Caco-2 (cell line): Measurements from ENCODE around the gene AP2A2. TPM values are rescaled to one million over a fixed set of nuclear protein-coding genes. Genes with fewer than 3 reads are reported as not detected.

Source experiments
- BruUV-seq: library from RNA; stranded (reverse); fragments of 400-500 nt; replicated peaks from 2 replicates; lab custom pipeline; 2021; lab: Mats Ljungman, UMichigan
- CTCF ChIA-PET: fragments of 300-600 bp; sonication (Branson Sonifier 250); formaldehyde crosslinking; loops from one replicate; lab custom pipeline; 2022; ENCODE audit warnings: antibody characterized with exemption; lab: Charles Lee
- POLR2A ChIA-PET: fragments of 300-600 bp; sonication (Branson Sonifier 250); formaldehyde crosslinking; loops from one replicate; lab custom pipeline; 2022; ENCODE audit warnings: antibody characterized with exemption; lab: Charles Lee
- DNase-seq, 2 experiments: peaks; one replicate each; pipeline versions ENCODE4 v3.0.0 to v3.0.0-alpha.2; 2020 to 2022
- H3K27me3 ChIP-seq: replicated peaks from 2 replicates; pipeline ENCODE4 v1.6.0; 2011; ENCODE audit warnings: low read length; ENCODE audit not compliant: control insufficient read depth, insufficient read depth
- H3K36me3 ChIP-seq: 2 replicates; pipeline ENCODE4 v1.5.1; 2011; ENCODE audit warnings: low read length; ENCODE audit not compliant: control insufficient read depth, insufficient read depth
- H3K4me1 ChIP-seq: fragments of 250-450 bp; sonication (Bioruptor Pico); 2 replicates; pipeline ENCODE4 v1.5.1; 2020; ENCODE audit warnings: mild to moderate bottlenecking
- H3K4me3 ChIP-seq: 2 replicates; pipeline ENCODE4 v1.5.1; 2011; ENCODE audit warnings: low read depth, mild to moderate bottlenecking, control low read depth, low read length
- H3K9me3 ChIP-seq: fragments of 250-450 bp; sonication (Bioruptor Pico); 2 replicates; pipeline ENCODE4 v1.5.1; 2020; ENCODE audit warnings: mild to moderate bottlenecking, moderate library complexity
- H3K27ac Mint-ChIP-seq: one replicate; pipeline ENCODE4 v1.8.0; 2022; ENCODE audit warnings: mixed read lengths; ENCODE audit not compliant: unreplicated experiment
- H3K27me3 Mint-ChIP-seq: one replicate; pipeline ENCODE4 v1.8.0; 2022; ENCODE audit warnings: mixed read lengths; ENCODE audit not compliant: insufficient read depth, unreplicated experiment
- H3K36me3 Mint-ChIP-seq: one replicate; pipeline ENCODE4 v1.8.0; 2022; ENCODE audit warnings: mild to moderate bottlenecking, mixed read lengths; ENCODE audit not compliant: insufficient read depth, unreplicated experiment
- H3K4me1 Mint-ChIP-seq: one replicate; pipeline ENCODE4 v1.8.0; 2022; ENCODE audit warnings: low read depth, mixed read lengths; ENCODE audit not compliant: unreplicated experiment
- H3K4me3 Mint-ChIP-seq: one replicate; pipeline ENCODE4 v1.8.0; 2022; ENCODE audit warnings: mild to moderate bottlenecking, moderate library complexity, mixed read lengths; ENCODE audit not compliant: unreplicated experiment
- H3K9me3 Mint-ChIP-seq: one replicate; pipeline ENCODE4 v1.8.0; 2022; ENCODE audit warnings: mixed read lengths; ENCODE audit not compliant: unreplicated experiment
- intact Hi-C: fragments of 100-400 bp; cut with micrococcal nuclease; formaldehyde crosslinking; loops from one replicate; pipeline ENCODE4 v1.10.0; 2022; ENCODE audit not compliant: unreplicated experiment
- total RNA-seq: library from RNA; stranded (reverse); gene quantifications from 2 replicates; pipeline ENCODE4 v1.2.3, GENCODE V29; 2022
- TF ChIP-seq, protein P1 (sequence below), 2 experiments: fragments of 200-600 bp in 1 of 2; IDR thresholded peaks; 1 replicate in 1 of 2; 2 replicates in 1 of 2; pipeline versions ENCODE4 v1.5.1 to v1.8.0; 2011 to 2022; ENCODE audit warnings: antibody characterized with exemption in 1 of 2, control low read depth in 1 of 2, inconsistent platforms in 1 of 2, low read depth in 1 of 2, low read length in 1 of 2, mild to moderate bottlenecking in 1 of 2, moderate library complexity in 1 of 2; ENCODE audit not compliant: insufficient read depth in 1 of 2, severe bottlenecking in 1 of 2, unreplicated experiment in 1 of 2

Gene AP2A2
- total RNA-seq, 1 experiment from 2014 or later = 130 TPM

DNA sequence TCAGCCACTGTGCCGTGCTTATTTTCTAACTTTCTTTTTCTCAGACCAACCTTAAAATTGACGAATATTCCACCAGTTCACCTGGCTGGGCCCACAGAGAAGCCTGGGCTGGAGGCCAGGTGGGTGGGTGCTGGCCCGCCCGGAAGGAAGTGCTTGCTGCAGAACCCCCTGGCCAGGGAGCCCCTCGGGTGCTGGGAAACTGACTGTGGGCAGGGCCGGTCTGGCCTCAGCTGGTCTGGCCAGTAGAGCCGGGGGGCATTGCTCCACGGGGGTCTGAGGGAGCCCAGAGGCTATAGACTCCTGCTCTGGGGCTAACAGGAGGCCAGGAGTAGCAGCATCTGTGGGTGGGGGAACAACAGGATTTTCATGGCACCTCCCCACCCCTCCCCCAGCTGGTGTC, 8.2 kb upstream of the AP2A2 start:
- BruUV-seq = no TSS peak
- DNase-seq = no peak
- H3K9me3 Mint-ChIP-seq = no peaks in the 10 kb centered on the region
- ChIA-PET POLR2A (no interaction called here), CTCF (no interaction called here)
- H3K27me3 Mint-ChIP-seq = no peaks in the 10 kb centered on the region
- intact Hi-C loops = no loop called here
- H3K27me3 ChIP-seq = no peaks in the 10 kb centered on the region
- no peaks in the 10 kb centered on the region for H3K4me1 Mint-ChIP-seq
- TF ChIP-seq, protein P1, sequence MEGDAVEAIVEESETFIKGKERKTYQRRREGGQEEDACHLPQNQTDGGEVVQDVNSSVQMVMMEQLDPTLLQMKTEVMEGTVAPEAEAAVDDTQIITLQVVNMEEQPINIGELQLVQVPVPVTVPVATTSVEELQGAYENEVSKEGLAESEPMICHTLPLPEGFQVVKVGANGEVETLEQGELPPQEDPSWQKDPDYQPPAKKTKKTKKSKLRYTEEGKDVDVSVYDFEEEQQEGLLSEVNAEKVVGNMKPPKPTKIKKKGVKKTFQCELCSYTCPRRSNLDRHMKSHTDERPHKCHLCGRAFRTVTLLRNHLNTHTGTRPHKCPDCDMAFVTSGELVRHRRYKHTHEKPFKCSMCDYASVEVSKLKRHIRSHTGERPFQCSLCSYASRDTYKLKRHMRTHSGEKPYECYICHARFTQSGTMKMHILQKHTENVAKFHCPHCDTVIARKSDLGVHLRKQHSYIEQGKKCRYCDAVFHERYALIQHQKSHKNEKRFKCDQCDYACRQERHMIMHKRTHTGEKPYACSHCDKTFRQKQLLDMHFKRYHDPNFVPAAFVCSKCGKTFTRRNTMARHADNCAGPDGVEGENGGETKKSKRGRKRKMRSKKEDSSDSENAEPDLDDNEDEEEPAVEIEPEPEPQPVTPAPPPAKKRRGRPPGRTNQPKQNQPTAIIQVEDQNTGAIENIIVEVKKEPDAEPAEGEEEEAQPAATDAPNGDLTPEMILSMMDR (IDR thresholded peaks at IDR 0.05; ENCODE audit: insufficient read depth in 1 of 2, low read depth in 1 of 2, low read length in 1 of 2, severe bottlenecking in 1 of 2, unreplicated experiment in 1 of 2) = no peak
- H3K4me3 Mint-ChIP-seq = no peak overlapping the region
- no peaks in the 10 kb centered on the region for H3K4me1 ChIP-seq
- H3K4me3 ChIP-seq = no peak overlapping the region
- H3K36me3 Mint-ChIP-seq = no peaks in the 10 kb centered on the region
- no peaks in the 10 kb centered on the region for H3K9me3 ChIP-seq
- H3K36me3 ChIP-seq = no peaks in the 10 kb centered on the region
- no peak overlapping the region for H3K27ac Mint-ChIP-seq

DNA sequence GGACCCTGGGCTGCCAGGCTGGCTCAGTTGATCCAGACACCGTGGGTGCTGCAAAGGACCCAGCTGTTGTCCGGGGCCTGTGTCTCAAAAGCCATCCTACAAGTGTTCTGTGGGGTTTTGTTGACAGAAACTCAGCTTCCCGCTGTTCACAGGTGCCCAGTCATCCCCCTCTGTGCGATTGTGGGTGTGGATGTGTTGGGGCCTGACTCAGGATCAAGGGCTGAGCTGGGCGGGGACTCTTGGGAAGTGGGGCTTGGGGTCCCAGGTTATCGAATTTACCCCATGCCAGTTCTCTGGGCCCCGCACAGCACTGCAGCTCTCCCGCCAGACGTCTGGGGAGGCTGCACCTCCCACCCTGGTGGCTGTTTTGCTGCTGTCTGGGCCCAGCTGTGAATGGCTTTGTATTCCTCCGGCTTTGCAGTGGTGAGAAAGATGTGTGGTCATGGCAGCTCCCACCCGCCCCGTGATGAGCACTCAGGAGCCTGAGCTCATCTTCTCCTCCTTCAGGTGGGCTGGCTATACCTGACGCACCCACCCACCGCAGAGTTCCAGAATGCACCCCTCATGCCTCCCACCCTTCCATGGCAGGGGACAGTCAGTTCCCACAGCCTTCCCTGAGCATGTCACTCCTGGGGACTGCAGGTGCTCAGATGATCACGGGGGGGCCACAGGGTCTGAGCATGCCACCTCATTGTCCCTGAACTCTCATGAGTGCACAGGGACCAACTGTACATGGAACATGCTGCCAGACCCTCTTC, 3.6 kb upstream of the AP2A2 start:
- CTCF ChIA-PET = interaction anchor here (0.5 to 1.9 kb wide), 2 partner anchors 30 to 73 kb away, joined by 3 to 7 read pairs; no protein-coding TSS in a partner anchor
- intact Hi-C loops = no loop called here

DNA sequence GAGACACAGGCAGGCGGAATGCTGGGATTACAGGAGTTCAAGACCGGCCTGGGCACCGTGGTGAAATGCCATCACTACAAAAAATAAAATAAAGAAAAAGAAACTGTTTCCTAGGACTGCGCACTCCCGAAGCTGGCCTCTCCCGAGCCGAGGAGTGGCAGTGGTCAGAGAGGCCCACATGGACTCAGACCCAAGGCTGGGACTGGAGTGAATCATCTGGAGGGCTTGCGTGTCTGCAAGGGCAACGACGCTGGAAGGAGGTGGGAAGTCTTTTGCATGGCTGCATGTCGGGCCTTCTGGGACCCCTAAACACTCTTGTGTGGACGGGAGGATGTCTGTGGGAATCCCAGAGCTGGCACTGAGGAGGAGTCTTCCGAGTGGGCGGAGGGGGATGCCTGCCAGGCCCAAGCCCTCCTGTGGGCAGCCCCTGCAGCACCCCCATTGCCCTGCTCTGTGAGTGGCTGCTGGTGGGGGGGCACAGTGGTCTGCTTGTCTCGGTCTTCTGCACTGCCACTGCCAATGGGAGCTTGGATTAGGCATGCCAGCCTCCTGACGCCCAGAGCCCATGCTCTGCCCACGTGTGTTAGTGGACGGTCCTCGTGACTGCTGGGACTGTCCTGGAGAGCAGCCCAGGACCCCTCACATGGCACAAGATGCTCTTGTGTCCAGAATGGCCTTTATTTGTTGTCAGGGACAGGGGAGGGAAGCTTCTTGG, 1.8 kb upstream of the AP2A2 start:
- no peak overlapping the region for H3K4me3 ChIP-seq
- H3K27ac Mint-ChIP-seq = peak overlapping the region; percentile 29
- H3K27me3 Mint-ChIP-seq = no peaks in the 10 kb centered on the region
- H3K9me3 Mint-ChIP-seq = no peaks in the 10 kb centered on the region
- H3K9me3 ChIP-seq = no peaks in the 10 kb centered on the region
- no peak for DNase-seq
- TF ChIP-seq, protein P1 (IDR thresholded peaks at IDR 0.05; ENCODE audit: insufficient read depth in 1 of 2, low read depth in 1 of 2, low read length in 1 of 2, severe bottlenecking in 1 of 2, unreplicated experiment in 1 of 2) = no peak
- no peaks in the 10 kb centered on the region for H3K36me3 ChIP-seq
- POLR2A ChIA-PET = no interaction called here
- intact Hi-C loops = no loop called here
- peaks cover 4% of the 10 kb centered on the region for H3K4me1 Mint-ChIP-seq
- peaks cover 23% of the 10 kb centered on the region for H3K36me3 Mint-ChIP-seq
- CTCF ChIA-PET = interaction anchor here (1.8 kb wide), 1 partner anchor 28 kb away, joined by 7 read pairs; no protein-coding TSS in a partner anchor
- H3K4me1 ChIP-seq = peaks cover 15% of the 10 kb centered on the region; the same call in 1 of the 2 replicates
- H3K4me3 Mint-ChIP-seq = peak overlapping the region; percentile 37
- H3K27me3 ChIP-seq = no peaks in the 10 kb centered on the region
- no TSS peak for BruUV-seq

More for the DNA sequence above, 3.6 kb upstream of the AP2A2 start:
- POLR2A ChIA-PET = no interaction called here
- H3K27me3 ChIP-seq = no peaks in the 10 kb centered on the region
- Mint-ChIP-seq H3K27ac (no peak overlapping the region), H3K4me3 (no peak overlapping the region), H3K36me3 (peaks cover 11% of the 10 kb centered on the region), H3K27me3 (no peaks in the 10 kb centered on the region), H3K4me1 (no peaks in the 10 kb centered on the region), H3K9me3 (no peaks in the 10 kb centered on the region)
- no peak for DNase-seq
- BruUV-seq = no TSS peak
- H3K36me3 ChIP-seq = no peaks in the 10 kb centered on the region
- 0 out of 2 replicates have a peak, but pooled peaks cover 3% of the 10 kb centered on the region for H3K4me1 ChIP-seq
- no peak overlapping the region for H3K4me3 ChIP-seq
- TF ChIP-seq, protein P1 (IDR thresholded peaks at IDR 0.05; ENCODE audit: insufficient read depth in 1 of 2, low read depth in 1 of 2, low read length in 1 of 2, severe bottlenecking in 1 of 2, unreplicated experiment in 1 of 2) = no peak
- no peaks in the 10 kb centered on the region for H3K9me3 ChIP-seq
